Skeletal muscle satellite cell (primary cell): Measurements from ENCODE around the gene FIGN.
A peak's percentile ranks its signal among the peaks of the same experiment; 100 is the strongest.

Experiments
- H3K27me3 ChIP-seq: 2 replicates; pipeline ENCODE4 v1.7.0; 2013; ENCODE audit warnings: low read length; ENCODE audit not compliant: control insufficient read depth, insufficient read depth
- H3K36me3 ChIP-seq: 2 replicates; pipeline ENCODE4 v1.7.0; 2013; ENCODE audit warnings: mild to moderate bottlenecking, control low read depth, low read length; ENCODE audit not compliant: insufficient read depth
- H3K4me1 ChIP-seq: 2 replicates; pipeline ENCODE4 v1.7.0; 2013; ENCODE audit warnings: low read length; ENCODE audit not compliant: control insufficient read depth, insufficient read depth
- H3K4me2 ChIP-seq: 2 replicates; pipeline ENCODE4 v1.7.0; 2013; ENCODE audit warnings: mild to moderate bottlenecking, low read length
- H3K4me3 ChIP-seq: 2 replicates; pipeline ENCODE4 v1.7.0; 2013; ENCODE audit warnings: low read length
- H3K9ac ChIP-seq: 2 replicates; pipeline ENCODE4 v1.7.0; 2013; ENCODE audit warnings: mild to moderate bottlenecking, low read depth, low read length, moderate library complexity
- H3K9me3 ChIP-seq: replicated peaks from 2 replicates; pipeline ENCODE4 v1.7.0; 2013; ENCODE audit warnings: mild to moderate bottlenecking, control low read depth, low read length

FIGN gene

GRCh38 chr2:163658556-163658955, 77.3 kb downstream of the FIGN start:
- Histone ChIP-seq H3K4me1 (peaks cover 53% of the 10 kb centered on the region), H3K9ac (peak overlapping the region; percentile 35), H3K9me3 (no peaks in the 10 kb centered on the region), H3K27me3 (no peaks in the 10 kb centered on the region), H3K4me3 (peak overlapping the region; percentile 5), H3K36me3 (no peaks in the 10 kb centered on the region), H3K4me2 (peak overlapping the region; percentile 45)

DNA sequence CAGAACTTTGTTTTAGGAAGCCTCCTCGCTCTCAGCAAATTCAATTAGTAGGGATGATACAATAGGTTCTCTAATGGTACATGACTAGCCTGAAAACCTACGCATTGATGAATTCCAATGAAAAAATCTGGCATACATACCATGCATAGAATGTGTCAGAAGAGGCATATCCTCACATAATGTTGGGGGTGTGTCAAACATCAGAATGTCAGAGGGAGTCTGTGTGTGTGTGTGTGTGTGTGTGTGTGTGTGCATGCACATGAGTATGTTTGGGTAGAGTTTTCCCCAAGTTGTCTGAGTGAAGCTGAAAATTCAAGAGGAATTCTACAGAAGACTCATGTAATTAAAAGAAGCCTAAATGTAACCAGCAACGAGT, 78.5 kb downstream of the FIGN start:
- Histone ChIP-seq H3K9me3 (no peaks in the 10 kb centered on the region), H3K36me3 (no peaks in the 10 kb centered on the region), H3K4me3 (no peak overlapping the region), H3K27me3 (no peaks in the 10 kb centered on the region), H3K4me1 (peaks cover 52% of the 10 kb centered on the region), H3K4me2 (no peak overlapping the region), H3K9ac (no peak overlapping the region)

DNA sequence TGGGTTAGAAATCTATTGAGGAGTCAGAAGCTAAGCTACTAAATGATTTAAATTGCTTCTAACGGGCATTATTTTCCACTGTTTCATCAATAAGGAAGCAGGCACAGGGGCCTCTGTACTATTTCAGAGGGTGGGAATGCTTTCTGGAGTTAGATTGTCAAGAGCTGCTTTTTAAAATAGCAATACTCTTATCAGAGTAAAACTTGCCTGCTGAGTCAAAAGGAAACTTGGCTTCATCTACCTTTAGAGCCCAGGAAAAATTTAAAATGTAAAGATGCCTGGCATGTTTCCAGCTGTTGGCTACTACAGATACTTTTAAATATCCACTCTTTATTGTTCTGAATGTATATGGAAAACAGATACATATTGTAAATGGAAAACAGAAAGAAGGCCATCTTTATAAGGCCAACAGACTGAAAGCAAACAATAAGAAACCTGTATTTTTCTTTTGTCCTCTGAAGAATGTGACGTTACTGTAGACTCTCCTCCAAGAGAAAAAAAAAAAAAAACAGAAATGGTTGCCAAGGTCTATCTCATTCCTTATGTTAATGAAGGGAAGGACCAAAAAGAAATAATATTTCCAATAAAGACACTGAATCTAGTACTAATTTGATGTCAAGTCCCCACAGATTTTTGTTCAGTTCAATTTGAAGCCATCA, 79.1 kb downstream of the FIGN start:
- H3K27me3 ChIP-seq: no peaks in the 10 kb centered on the region
- H3K9ac ChIP-seq: no peak overlapping the region
- H3K4me3 ChIP-seq: no peak overlapping the region
- H3K4me1 ChIP-seq: peaks cover 47% of the 10 kb centered on the region
- H3K9me3 ChIP-seq: no peaks in the 10 kb centered on the region
- H3K4me2 ChIP-seq: no peak overlapping the region
- H3K36me3 ChIP-seq: no peaks in the 10 kb centered on the region

DNA sequence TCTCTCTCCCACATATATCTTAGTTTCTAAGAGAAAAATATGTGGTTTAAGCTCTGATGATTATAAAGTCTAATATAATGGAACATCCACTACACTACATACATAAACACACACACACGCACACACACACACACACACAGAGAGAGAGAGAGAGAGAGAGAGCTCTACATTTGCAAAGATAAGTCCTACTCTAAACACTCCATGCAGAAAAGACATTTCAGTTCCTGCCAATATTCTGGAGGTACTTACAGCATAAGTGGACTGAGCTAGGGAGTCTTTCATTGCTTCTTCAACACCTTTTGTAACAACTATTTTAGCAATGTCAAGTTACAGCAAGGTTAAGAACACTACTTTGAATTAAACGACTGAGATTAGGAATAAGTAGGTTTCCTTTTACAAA, 80.1 kb downstream of the FIGN start:
- Histone ChIP-seq H3K4me2 (no peak overlapping the region), H3K9me3 (no peaks in the 10 kb centered on the region), H3K4me3 (no peak overlapping the region), H3K4me1 (peaks cover 47% of the 10 kb centered on the region), H3K9ac (no peak overlapping the region), H3K27me3 (no peaks in the 10 kb centered on the region), H3K36me3 (no peaks in the 10 kb centered on the region)

- H3K9me3 ChIP-seq: no peaks in the 10 kb centered on the region
Measured at GRCh38 chr2:163652751-163653150, 83.1 kb downstream of the FIGN start.

GRCh38 chr2:163649080-163649479, 86.7 kb downstream of the FIGN start:
- H3K4me2 ChIP-seq: no peak overlapping the region

More at GRCh38 chr2:163652751-163653150, 83.1 kb downstream of the FIGN start:
- Histone ChIP-seq H3K4me3 (no peak overlapping the region), H3K27me3 (no peaks in the 10 kb centered on the region), H3K4me1 (peaks cover 29% of the 10 kb centered on the region), H3K36me3 (no peaks in the 10 kb centered on the region), H3K4me2 (no peak overlapping the region), H3K9ac (no peak overlapping the region)

DNA sequence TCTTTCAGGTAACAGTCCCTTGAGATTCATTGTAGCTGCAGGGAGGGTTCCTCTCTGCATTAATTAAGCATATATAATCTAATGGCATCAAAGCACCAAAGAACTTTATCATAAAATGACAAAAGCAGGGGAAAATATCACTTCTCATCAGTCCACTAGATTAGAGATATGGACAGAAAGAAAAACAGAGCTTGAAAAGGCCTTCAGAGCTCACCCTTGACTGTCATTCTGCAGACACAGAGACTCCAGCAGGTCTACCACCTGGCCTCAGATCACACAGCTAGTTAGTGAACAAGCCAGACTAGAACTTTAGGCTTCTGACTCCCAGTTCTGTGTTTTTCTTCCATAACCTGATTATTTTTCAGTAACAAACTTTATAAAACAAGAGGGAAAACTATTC, 88.5 kb downstream of the FIGN start:
- H3K27me3 ChIP-seq: no peaks in the 10 kb centered on the region
- H3K36me3 ChIP-seq: no peaks in the 10 kb centered on the region
- no peaks in the 10 kb centered on the region for H3K9me3 ChIP-seq
- H3K4me2 ChIP-seq: no peak overlapping the region
- H3K4me3 ChIP-seq: no peak overlapping the region
- H3K9ac ChIP-seq: no peak overlapping the region
- H3K4me1 ChIP-seq: peaks cover 9% of the 10 kb centered on the region

More at GRCh38 chr2:163649080-163649479, 86.7 kb downstream of the FIGN start:
- no peaks in the 10 kb centered on the region for H3K27me3 ChIP-seq
- no peak overlapping the region for H3K9ac ChIP-seq
- no peak overlapping the region for H3K4me3 ChIP-seq
- no peaks in the 10 kb centered on the region for H3K9me3 ChIP-seq
- peaks cover 13% of the 10 kb centered on the region for H3K4me1 ChIP-seq
- H3K36me3 ChIP-seq: no peaks in the 10 kb centered on the region

GRCh38 chr2:163646687-163647086, 89.1 kb downstream of the FIGN start:
- Histone ChIP-seq H3K4me2 (no peak overlapping the region), H3K27me3 (no peaks in the 10 kb centered on the region), H3K9me3 (no peaks in the 10 kb centered on the region), H3K9ac (no peak overlapping the region), H3K4me3 (no peak overlapping the region), H3K4me1 (peaks cover 15% of the 10 kb centered on the region), H3K36me3 (no peaks in the 10 kb centered on the region)

DNA sequence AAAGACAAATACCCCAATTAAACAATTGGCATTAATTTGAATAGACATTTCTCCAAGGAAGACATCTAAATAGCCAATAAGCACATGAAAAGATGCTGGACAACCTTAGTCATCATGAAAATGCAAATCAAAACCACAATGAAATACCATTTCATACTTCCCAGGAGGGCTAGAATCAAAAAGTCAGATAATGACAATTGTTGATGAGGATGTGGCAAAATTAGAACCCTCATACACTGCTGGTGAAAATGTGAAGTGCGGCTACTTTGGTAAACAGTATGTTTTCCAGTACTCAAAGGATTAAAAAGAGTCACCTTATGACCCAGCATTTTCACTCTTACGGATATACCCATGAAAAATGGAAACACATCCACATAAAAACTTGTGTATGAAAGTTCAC, 91.6 kb downstream of the FIGN start:
- no peak overlapping the region for H3K4me3 ChIP-seq
- H3K9ac ChIP-seq: no peak overlapping the region
- H3K4me2 ChIP-seq: no peak overlapping the region
- peaks cover 12% of the 10 kb centered on the region for H3K4me1 ChIP-seq
- H3K9me3 ChIP-seq: no peaks in the 10 kb centered on the region
- no peaks in the 10 kb centered on the region for H3K36me3 ChIP-seq
- H3K27me3 ChIP-seq: no peaks in the 10 kb centered on the region

DNA sequence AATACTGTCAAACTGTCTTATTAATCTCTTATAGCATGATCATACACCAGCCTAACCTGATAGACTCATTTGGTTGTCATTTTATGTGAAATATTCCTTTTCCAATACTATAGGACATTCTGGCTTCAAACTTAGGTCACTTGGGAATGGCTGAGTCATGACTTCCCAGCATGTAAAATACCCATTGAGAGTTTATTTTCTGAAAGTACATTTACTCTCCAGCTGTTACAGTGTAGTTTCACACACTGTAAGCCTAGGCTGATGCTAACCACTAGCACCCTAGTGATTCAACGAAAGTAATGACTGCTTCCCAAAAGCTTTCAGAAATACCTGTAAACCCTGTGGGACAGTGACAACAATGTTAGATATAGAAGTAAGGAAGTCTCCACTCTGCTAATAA, 93.8 kb downstream of the FIGN start:
- no peak overlapping the region for H3K4me2 ChIP-seq
- H3K4me3 ChIP-seq: no peak overlapping the region
- no peaks in the 10 kb centered on the region for H3K9me3 ChIP-seq
- no peaks in the 10 kb centered on the region for H3K27me3 ChIP-seq
- H3K36me3 ChIP-seq: no peaks in the 10 kb centered on the region
- no peak overlapping the region for H3K9ac ChIP-seq
- peaks cover 8% of the 10 kb centered on the region for H3K4me1 ChIP-seq

GRCh38 chr2:163640542-163641193, 95.1 kb downstream of the FIGN start:
- no peaks in the 10 kb centered on the region for H3K27me3 ChIP-seq
- no peak overlapping the region for H3K4me3 ChIP-seq
- H3K36me3 ChIP-seq: no peaks in the 10 kb centered on the region
- H3K4me1 ChIP-seq: peaks cover 8% of the 10 kb centered on the region
- H3K4me2 ChIP-seq: no peak overlapping the region
- H3K9ac ChIP-seq: no peak overlapping the region
- no peaks in the 10 kb centered on the region for H3K9me3 ChIP-seq

GRCh38 chr2:163637871-163638270, 97.9 kb downstream of the FIGN start:
- no peak overlapping the region for H3K4me3 ChIP-seq
- peaks cover 8% of the 10 kb centered on the region for H3K4me1 ChIP-seq
- no peaks in the 10 kb centered on the region for H3K9me3 ChIP-seq
- no peak overlapping the region for H3K9ac ChIP-seq
- H3K4me2 ChIP-seq: no peak overlapping the region
- no peaks in the 10 kb centered on the region for H3K27me3 ChIP-seq
- no peaks in the 10 kb centered on the region for H3K36me3 ChIP-seq
